ENCODE measurements around the gene SRD5A1.
A peak's percentile ranks its signal among the peaks of the same experiment; 100 is the strongest.

SRD5A1 gene

GRCh38 chr5:6611334-6612256 lies 21.6 kb upstream of the SRD5A1 start:
- Histone ChIP-seq H3K9me3 (ENCODE audit: low read length) (no peaks in the 10 kb centered on the region), H3K36me3 (ENCODE audit: insufficient read depth, low read length) (peaks cover 88% of the 10 kb centered on the region), H3K4me3 (ENCODE audit: low read length) (no peak overlapping the region), H3K4me1 (ENCODE audit: insufficient read depth, low read length) (no peaks in the 10 kb centered on the region), H3K27me3 (ENCODE audit: insufficient read depth, low read length) (no peaks in the 10 kb centered on the region), H2AFZ (ENCODE audit: low read depth, low read length) (no peak overlapping the region)

- peaks cover 85% of the 10 kb centered on the region for H3K36me3 ChIP-seq (ENCODE audit: insufficient read depth, low read length)
- H3K27me3 ChIP-seq (ENCODE audit: insufficient read depth, low read length): no peaks in the 10 kb centered on the region
- H3K4me1 ChIP-seq (ENCODE audit: insufficient read depth, low read length): no peaks in the 10 kb centered on the region
- no peak overlapping the region for H2AFZ ChIP-seq (ENCODE audit: low read depth, low read length)
- no peaks in the 10 kb centered on the region for H3K9me3 ChIP-seq (ENCODE audit: low read length)
- no peak overlapping the region for H3K4me3 ChIP-seq (ENCODE audit: low read length)
Observed at GRCh38 chr5:6615034-6615815, 18.0 kb upstream of the SRD5A1 start.

- no peaks in the 10 kb centered on the region for H3K4me1 ChIP-seq (ENCODE audit: insufficient read depth, low read length)
- no peak overlapping the region for H3K4me3 ChIP-seq (ENCODE audit: low read length)
- no peaks in the 10 kb centered on the region for H3K27me3 ChIP-seq (ENCODE audit: insufficient read depth, low read length)
- H3K9me3 ChIP-seq (ENCODE audit: low read length): no peaks in the 10 kb centered on the region
- H3K36me3 ChIP-seq (ENCODE audit: insufficient read depth, low read length): peaks cover 85% of the 10 kb centered on the region
- no peak overlapping the region for H2AFZ ChIP-seq (ENCODE audit: low read depth, low read length)
Observed at GRCh38 chr5:6616632-6617031, 16.6 kb upstream of the SRD5A1 start.

GRCh38 chr5:6623228-6623627 lies 10.0 kb upstream of the SRD5A1 start:
- peaks cover 88% of the 10 kb centered on the region for H3K36me3 ChIP-seq (ENCODE audit: insufficient read depth, low read length)
- no peak overlapping the region for H3K4me3 ChIP-seq (ENCODE audit: low read length)
- no peaks in the 10 kb centered on the region for H3K4me1 ChIP-seq (ENCODE audit: insufficient read depth, low read length)
- peaks cover 32% of the 10 kb centered on the region for H3K9me3 ChIP-seq (ENCODE audit: low read length)
- no peak overlapping the region for H2AFZ ChIP-seq (ENCODE audit: low read depth, low read length)
- no peaks in the 10 kb centered on the region for H3K27me3 ChIP-seq (ENCODE audit: insufficient read depth, low read length)

DNA sequence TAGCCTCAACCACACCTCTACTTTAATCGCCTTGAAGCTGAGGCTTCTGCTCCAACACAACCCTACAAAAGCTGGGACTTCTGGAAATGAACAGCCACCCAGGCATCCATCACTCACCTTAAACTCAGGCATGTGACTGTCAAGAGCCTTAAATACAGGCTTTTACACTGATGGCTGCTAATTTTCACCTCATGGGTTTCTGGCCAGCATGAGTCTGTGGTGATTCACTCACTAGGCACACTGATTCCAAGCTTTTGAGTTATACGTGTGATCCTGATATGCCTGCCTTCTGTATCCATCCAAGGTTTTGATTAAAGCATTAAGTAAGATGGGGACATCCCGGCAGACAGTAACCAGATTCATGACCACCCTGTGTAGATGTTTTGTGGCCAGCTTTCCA lies 9.3 kb upstream of the SRD5A1 start:
- no peaks in the 10 kb centered on the region for H3K27me3 ChIP-seq (ENCODE audit: insufficient read depth, low read length)
- peaks cover 32% of the 10 kb centered on the region for H3K9me3 ChIP-seq (ENCODE audit: low read length)
- no peak overlapping the region for H3K4me3 ChIP-seq (ENCODE audit: low read length)
- no peaks in the 10 kb centered on the region for H3K4me1 ChIP-seq (ENCODE audit: insufficient read depth, low read length)
- H2AFZ ChIP-seq (ENCODE audit: low read depth, low read length): no peak overlapping the region
- H3K36me3 ChIP-seq (ENCODE audit: insufficient read depth, low read length): peaks cover 89% of the 10 kb centered on the region

DNA sequence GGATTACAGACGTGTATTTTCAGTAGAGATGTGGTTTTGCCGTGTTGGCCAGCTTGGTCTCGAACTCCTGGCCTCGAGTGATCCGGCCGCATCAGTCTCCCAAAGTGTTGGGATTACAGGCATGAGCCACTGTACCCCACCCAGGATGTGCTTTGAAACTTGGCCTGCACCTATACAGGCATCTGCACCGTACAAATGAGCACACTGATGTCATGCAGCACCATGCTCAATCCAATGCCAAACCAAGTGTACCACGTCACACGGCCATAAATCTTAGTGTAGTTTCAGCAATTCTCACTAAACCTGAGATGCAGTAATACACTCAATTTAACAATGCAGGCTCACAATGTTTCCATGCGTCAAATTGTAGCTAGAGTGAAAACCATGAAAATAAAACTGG lies 6.7 kb upstream of the SRD5A1 start:
- Histone ChIP-seq H3K27me3 (ENCODE audit: insufficient read depth, low read length) (no peaks in the 10 kb centered on the region), H3K4me3 (ENCODE audit: low read length) (no peak overlapping the region), H3K4me1 (ENCODE audit: insufficient read depth, low read length) (peaks cover 3% of the 10 kb centered on the region), H3K36me3 (ENCODE audit: insufficient read depth, low read length) (peaks cover 90% of the 10 kb centered on the region), H3K9me3 (ENCODE audit: low read length) (peaks cover 32% of the 10 kb centered on the region), H2AFZ (ENCODE audit: low read depth, low read length) (no peak overlapping the region)

GRCh38 chr5:6631441-6631840 lies 1.8 kb upstream of the SRD5A1 start:
- peak overlapping the region; percentile 100 for H3K4me3 ChIP-seq (ENCODE audit: low read length)
- peaks cover 44% of the 10 kb centered on the region for H3K36me3 ChIP-seq (ENCODE audit: insufficient read depth, low read length)
- H3K4me1 ChIP-seq (ENCODE audit: insufficient read depth, low read length): peaks cover 15% of the 10 kb centered on the region
- no peak overlapping the region for H2AFZ ChIP-seq (ENCODE audit: low read depth, low read length)
- no peaks in the 10 kb centered on the region for H3K27me3 ChIP-seq (ENCODE audit: insufficient read depth, low read length)
- H3K9me3 ChIP-seq (ENCODE audit: low read length): peaks cover 2% of the 10 kb centered on the region

GRCh38 chr5:6632324-6632887 lies 834 bp upstream of the SRD5A1 start:
- peak overlapping the region; percentile 100 for H3K4me3 ChIP-seq (ENCODE audit: low read length)
- H3K9me3 ChIP-seq (ENCODE audit: low read length): no peaks in the 10 kb centered on the region
- H3K4me1 ChIP-seq (ENCODE audit: insufficient read depth, low read length): peaks cover 15% of the 10 kb centered on the region
- peak overlapping the region; percentile 67 for H2AFZ ChIP-seq (ENCODE audit: low read depth, low read length)
- no peaks in the 10 kb centered on the region for H3K27me3 ChIP-seq (ENCODE audit: insufficient read depth, low read length)
- peaks cover 35% of the 10 kb centered on the region for H3K36me3 ChIP-seq (ENCODE audit: insufficient read depth, low read length)

- peaks cover 15% of the 10 kb centered on the region for H3K4me1 ChIP-seq (ENCODE audit: insufficient read depth, low read length)
- peak overlapping the region; percentile 67 for H2AFZ ChIP-seq (ENCODE audit: low read depth, low read length)
- no peaks in the 10 kb centered on the region for H3K9me3 ChIP-seq (ENCODE audit: low read length)
- H3K4me3 ChIP-seq (ENCODE audit: low read length): peak overlapping the region; percentile 100
- H3K36me3 ChIP-seq (ENCODE audit: insufficient read depth, low read length): peaks cover 25% of the 10 kb centered on the region
- H3K27me3 ChIP-seq (ENCODE audit: insufficient read depth, low read length): no peaks in the 10 kb centered on the region
Observed at GRCh38 chr5:6633469-6634245, 417 bp downstream of the SRD5A1 start.

DNA sequence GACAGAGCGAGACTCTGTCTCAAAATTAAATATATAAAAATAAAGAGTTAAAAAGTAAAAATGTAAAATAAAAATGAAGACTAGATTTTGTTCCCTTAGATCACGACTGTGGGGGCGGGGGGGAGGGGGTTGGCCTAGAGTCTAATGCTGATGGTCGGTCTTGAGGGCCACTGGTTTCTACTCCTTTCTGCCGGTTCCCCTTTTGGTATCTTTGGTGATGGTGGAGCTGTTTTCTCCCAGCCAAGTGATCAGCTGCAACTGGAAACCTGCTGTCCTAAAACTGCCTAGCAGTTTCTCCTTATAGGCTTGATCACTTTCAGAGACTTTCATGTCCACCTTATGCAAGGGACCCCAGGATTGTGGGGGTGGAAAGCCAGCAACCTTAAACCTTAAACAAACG lies 1.1 kb downstream of the SRD5A1 start:
- Histone ChIP-seq H3K36me3 (ENCODE audit: insufficient read depth, low read length) (peaks cover 19% of the 10 kb centered on the region), H3K4me1 (ENCODE audit: insufficient read depth, low read length) (peaks cover 15% of the 10 kb centered on the region), H3K4me3 (ENCODE audit: low read length) (peak overlapping the region; percentile 100), H2AFZ (ENCODE audit: low read depth, low read length) (no peak overlapping the region), H3K9me3 (ENCODE audit: low read length) (no peaks in the 10 kb centered on the region), H3K27me3 (ENCODE audit: insufficient read depth, low read length) (no peaks in the 10 kb centered on the region)

- Histone ChIP-seq H3K9me3 (ENCODE audit: low read length) (no peaks in the 10 kb centered on the region), H2AFZ (ENCODE audit: low read depth, low read length) (no peak overlapping the region), H3K4me3 (ENCODE audit: low read length) (peak overlapping the region; percentile 100), H3K36me3 (ENCODE audit: insufficient read depth, low read length) (peaks cover 13% of the 10 kb centered on the region), H3K4me1 (ENCODE audit: insufficient read depth, low read length) (peaks cover 15% of the 10 kb centered on the region), H3K27me3 (ENCODE audit: insufficient read depth, low read length) (no peaks in the 10 kb centered on the region)
Observed at GRCh38 chr5:6634788-6635430, 1.7 kb downstream of the SRD5A1 start.

DNA sequence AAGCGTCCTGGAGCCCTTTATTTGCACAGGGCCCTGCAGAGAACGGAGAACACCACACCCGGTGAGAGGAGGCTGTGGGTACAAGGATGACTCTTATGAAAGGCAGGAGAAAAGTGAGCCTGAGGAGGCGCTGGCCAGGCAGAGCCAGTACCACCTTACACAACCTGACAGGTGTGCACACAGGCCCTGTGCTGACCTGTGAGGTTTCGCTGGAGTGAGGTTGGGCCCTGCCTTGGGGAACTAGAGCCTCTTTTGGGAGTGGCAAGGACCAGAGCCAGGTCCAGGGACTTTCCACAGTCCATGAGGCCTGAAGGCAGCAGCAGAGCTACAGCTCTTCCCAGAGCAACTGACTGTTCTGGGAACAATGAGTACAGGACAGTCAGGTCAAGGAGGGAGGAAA lies 3.1 kb downstream of the SRD5A1 start:
- no peaks in the 10 kb centered on the region for H3K27me3 ChIP-seq (ENCODE audit: insufficient read depth, low read length)
- peaks cover 14% of the 10 kb centered on the region for H3K4me1 ChIP-seq (ENCODE audit: insufficient read depth, low read length)
- H3K36me3 ChIP-seq (ENCODE audit: insufficient read depth, low read length): no peaks in the 10 kb centered on the region
- no peak overlapping the region for H2AFZ ChIP-seq (ENCODE audit: low read depth, low read length)
- no peaks in the 10 kb centered on the region for H3K9me3 ChIP-seq (ENCODE audit: low read length)
- H3K4me3 ChIP-seq (ENCODE audit: low read length): no peak overlapping the region

Measured in neuron (in vitro differentiated cells).